GM23248 (cell line): Measurements from ENCODE around the gene EXD3.

Experiments used
- EZH2 ChIP-seq: fragments of 200-600 bp; sonication (generic); IDR thresholded peaks from 2 replicates; pipeline ENCODE4 v1.6.1; 2018; ENCODE audit warnings: antibody characterized with exemption, mild to moderate bottlenecking; ENCODE audit not compliant: insufficient read depth, poor library complexity, severe bottlenecking
- EZH2phosphoT487 ChIP-seq: fragments of 200-600 bp; sonication (generic); IDR thresholded peaks from 2 replicates; pipeline ENCODE4 v1.6.1; 2018; ENCODE audit warnings: antibody characterized with exemption, moderate library complexity, mild to moderate bottlenecking, low read depth; ENCODE audit not compliant: insufficient read depth

GRCh38 chr9:137339045-137339907 lies 83.7 kb downstream of the EXD3 start:
- TF ChIP-seq EZH2 (no peak), EZH2phosphoT487 (no peak)
